Lower leg skin (tissue), 3 donors: Measurements from ENCODE around the gene PTPRT.

Experiments
- CTCF ChIP-seq, 3 donors: fragments of 450-650 bp; IDR thresholded peaks; one replicate each; pipeline ENCODE4 v1.5.1; 2016; ENCODE audit warnings: antibody characterized with exemption in 3 of 3, mild to moderate bottlenecking in 3 of 3, moderate library complexity in 2 of 3
- POLR2A ChIP-seq, 2 donors: fragments of 450-650 bp; IDR thresholded peaks; one replicate each; pipeline ENCODE4 v1.6.1; 2016 to 2017; ENCODE audit warnings: antibody characterized with exemption in 2 of 2, mild to moderate bottlenecking in 1 of 2, moderate library complexity in 1 of 2

- no peak for TF ChIP-seq CTCF (IDR thresholded peaks at IDR 0.05)
- TF ChIP-seq POLR2A (IDR thresholded peaks at IDR 0.05) = no peak
These were observed 394.5 kb downstream of the PTPRT start for GRCh38 chr20:42795111-42795695.
